GM12891 (cell line): Measurements from ENCODE around the gene ANO10.

Source experiments
- POLR2A ChIP-seq: IDR thresholded peaks from 2 replicates; pipeline ENCODE4 v1.6.1; 2011; ENCODE audit warnings: low read depth, low read length, control low read depth
- POLR2AphosphoS5 ChIP-seq: IDR thresholded peaks from 2 replicates; pipeline ENCODE4 v1.6.1; 2011; ENCODE audit warnings: low read depth, low read length, control low read depth

- TF ChIP-seq POLR2A (no peak), POLR2AphosphoS5 (no peak)
These were observed 283.5 kb downstream of the ANO10 start for GRCh38 chr3:43338295-43338694.
